Activated naive CD4-positive, alpha-beta T cell treated with Interleukin-2 at 50 U/mL for 16 hours (primary cell): ENCODE measurements around the gene RALGAPA1.
"Not testable (repeated sequence)": the region's sequence is repeated elsewhere in the genome, so short reads cannot be mapped to it uniquely, and the experiment has no call there.

ENCODE experiments used
- DNase-seq: peaks from one replicate; pipeline ENCODE4 v3.0.0-alpha.2; 2020

RALGAPA1 gene

DNA sequence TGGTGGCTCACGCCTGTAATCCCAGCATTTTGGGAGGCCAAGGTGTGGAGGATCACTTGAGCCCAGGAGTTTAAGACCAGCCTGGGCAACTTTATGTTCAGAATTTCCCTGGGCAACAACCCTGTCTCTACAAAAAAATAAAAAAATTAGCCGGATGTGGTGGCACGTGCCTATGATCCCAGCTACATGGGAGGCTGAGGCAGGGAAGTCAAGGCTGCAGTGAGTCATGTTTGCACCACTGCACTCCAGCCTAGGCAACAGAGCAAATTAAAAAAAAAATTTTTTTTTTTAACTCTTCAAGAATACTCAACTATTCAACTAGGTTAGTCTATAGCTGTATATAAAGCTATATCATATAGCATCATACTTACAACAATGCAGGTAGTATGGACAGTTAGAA, 113.0 kb downstream of the RALGAPA1 start:
- no peak for DNase-seq

- no peak for DNase-seq
Measured at GRCh38 chr14:35695647-35696046, 113.4 kb downstream of the RALGAPA1 start.

- DNase-seq: no peak
Measured at GRCh38 chr14:35695072-35695471, 114.0 kb downstream of the RALGAPA1 start.

DNA sequence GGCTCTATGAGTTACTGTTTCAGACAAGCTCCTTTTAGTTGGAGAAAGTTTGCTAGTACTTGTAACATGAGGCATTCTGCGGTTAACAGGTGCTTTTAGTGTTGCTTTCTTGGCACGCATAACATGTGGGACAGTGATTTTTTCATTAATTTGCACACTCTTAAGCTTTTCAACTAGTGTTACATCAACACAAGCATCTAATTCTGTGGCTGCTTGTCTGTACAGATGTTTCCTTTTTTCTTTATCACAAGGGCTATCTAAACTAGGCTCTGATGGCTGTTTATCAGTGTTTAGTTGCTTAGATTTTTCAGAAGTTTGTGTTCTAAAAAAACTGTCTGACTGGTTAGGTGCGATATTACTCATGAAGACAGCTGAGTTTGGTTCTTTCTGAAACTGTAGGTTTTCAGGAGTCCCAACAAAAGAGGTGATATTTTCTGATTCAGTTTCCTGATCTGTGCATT, 120.1 kb downstream of the RALGAPA1 start:
- no peak for DNase-seq

DNA sequence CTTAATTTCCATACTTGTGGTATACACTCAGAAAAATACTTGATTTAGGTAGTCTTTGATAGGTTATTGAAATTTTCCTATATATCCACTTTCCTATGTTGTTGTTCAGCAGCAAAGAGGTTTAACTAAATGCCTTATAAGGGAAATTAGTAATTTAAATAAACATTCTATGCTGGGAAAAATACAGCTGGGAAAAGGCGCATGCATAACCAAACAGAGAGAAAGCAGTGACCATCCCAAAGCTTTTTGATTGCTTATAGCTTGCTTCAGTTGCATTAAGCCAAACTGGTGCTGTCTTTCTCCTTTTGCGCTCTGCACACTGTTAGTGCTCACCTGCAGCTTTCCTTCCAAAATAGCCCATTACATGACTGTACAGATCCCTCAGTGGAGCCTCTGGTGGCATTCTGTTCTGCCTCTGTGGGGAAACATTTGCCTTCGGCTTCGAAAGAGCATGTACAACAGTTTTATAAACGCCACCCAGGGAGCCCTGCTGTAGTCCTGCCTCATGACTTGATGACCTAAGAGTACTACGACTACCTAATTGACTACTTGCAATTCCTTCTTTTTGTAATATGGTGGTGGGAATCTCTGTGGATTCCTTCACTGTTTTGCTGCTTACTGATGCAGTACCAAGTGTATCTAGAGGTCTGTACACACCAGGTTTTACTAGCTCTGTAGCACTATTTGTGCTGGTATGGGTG, 120.8 kb downstream of the RALGAPA1 start:
- DNase-seq: no peak

DNA sequence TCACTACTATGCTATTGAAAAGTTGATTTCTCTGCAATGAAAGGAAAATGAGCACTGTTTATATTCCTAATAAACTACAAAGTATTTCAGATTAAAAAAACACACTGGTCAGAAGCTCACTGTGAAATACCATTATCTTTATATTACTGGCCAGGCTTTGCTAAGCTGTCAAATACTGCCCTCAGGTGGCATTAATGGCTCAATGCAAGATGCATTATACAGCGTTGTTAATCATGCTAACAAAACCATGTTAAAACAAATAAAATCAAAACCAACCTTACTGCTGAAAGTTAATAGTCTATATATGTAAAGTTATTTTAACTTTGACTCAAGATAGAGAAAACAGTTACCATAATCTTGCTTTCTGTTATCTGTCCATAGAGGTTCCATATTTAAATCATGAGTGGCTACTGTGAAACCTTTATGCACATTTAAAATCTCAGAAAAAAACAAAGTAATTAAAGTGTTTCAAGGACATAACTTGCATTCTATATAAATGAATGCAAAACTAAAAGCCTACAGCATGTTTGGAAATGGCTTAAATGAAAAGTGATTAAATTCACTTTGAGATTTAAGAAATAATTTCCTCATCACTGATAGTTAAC, 121.7 kb downstream of the RALGAPA1 start:
- peak; percentile 7 for DNase-seq

GRCh38 chr14:35683688-35684087, 125.4 kb downstream of the RALGAPA1 start:
- not testable (repeated sequence) for DNase-seq

GRCh38 chr14:35682802-35683201, 126.3 kb downstream of the RALGAPA1 start:
- no peak for DNase-seq

GRCh38 chr14:35678403-35679028, 130.6 kb downstream of the RALGAPA1 start:
- no peak for DNase-seq

DNA sequence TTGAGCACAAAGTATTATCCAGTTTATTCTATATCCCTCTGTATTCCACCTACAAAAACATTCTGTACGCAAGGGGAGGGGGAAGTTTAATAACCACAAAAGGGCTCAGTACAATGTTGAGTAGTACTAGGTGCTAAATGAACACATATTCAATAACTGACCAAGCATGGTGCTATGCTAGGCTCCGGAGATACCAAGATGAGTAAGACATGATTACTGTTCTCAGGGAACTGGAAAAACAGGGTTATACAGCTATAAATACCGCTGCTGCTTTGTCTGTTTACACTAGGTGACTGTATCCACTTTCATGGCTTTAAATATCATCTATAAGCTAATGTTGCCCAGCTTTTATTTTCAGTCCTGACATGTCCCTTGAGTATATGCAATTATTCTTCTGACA, 139.3 kb downstream of the RALGAPA1 start:
- DNase-seq: no peak

DNA sequence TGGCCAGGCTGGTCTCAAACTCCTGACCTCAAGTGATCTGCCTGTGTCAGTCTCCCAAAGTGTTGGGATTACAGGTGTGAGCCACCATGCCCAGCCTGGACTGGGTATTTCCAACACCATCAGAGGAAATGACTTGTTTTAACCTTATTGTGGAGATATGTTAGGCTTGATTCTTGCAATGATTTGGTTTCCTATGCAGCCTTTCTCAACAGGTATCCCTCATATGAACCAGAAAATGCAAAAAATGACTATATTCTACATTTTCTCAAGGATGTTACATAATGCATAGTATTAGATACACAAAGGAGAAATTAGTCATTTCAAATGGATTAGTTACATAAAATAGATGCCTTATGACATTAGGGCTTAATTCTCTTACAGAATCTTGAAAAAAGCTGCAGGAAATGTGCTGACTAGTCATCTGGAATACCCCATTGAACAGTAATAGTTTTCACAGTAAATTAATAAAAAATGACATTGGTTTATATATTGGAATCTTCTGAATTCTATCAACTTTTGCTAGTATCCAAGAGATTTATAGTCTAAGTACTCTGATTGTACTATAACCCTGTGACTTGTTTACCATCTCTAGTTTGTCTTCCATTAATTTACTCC, 142.6 kb downstream of the RALGAPA1 start:
- no peak for DNase-seq

DNA sequence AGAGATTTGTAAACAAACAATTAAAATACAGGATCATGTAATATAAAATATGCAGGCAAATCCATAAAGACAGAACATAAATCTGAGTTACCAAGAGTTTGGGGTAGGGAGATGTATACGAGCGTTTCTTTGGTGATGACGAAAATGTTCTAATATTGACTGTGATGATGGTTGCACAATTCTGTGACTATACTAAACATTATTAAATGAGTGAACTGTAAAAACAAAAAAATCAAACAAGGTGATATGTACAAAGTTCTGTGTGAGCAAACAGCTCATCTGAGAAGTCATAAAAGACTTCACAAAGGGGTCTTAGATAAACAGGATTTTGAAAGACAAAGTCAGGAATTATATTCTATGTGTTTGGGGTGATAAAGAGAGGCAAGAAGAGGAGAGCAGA, 147.2 kb downstream of the RALGAPA1 start:
- no peak for DNase-seq

DNA sequence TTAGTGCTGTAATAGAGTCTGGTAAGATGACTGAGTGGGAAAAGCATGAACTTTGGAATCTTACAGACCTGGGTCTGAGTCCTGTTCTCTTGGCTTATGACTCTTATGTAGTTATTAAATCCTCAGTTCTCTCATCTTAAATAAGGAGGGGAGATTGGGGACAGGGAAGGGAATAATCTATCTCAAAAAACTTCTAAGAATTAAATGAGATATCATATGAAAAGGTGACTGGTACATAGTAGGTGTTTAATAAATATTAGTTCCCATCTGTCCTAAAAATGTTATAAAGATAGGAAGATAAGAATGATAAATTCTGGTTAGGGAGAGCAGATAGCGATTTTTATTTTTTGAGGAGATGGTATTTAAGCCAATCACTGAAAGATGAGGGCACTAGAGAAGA, 156.1 kb downstream of the RALGAPA1 start:
- DNase-seq: no peak

DNA sequence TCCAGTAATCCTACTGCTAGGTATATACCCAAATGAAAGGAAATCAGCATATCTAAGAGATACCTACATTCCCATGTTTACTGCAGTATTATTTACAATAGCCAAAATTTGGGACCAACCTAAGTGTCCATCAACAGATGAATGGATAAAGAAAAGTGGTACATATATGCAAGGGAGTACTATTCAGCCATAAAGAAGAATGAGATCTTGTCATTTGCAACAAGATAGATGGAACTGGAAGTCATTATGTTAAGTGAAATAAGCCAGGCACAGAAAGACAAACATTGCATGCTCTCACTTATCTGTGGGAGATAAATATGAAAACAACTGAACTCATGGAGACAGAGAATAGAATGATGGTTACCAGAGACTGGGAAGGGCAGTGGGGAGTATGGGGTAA, 165.6 kb downstream of the RALGAPA1 start:
- DNase-seq: no peak

GRCh38 chr14:35637851-35638250, 171.2 kb downstream of the RALGAPA1 start:
- no peak for DNase-seq

DNA sequence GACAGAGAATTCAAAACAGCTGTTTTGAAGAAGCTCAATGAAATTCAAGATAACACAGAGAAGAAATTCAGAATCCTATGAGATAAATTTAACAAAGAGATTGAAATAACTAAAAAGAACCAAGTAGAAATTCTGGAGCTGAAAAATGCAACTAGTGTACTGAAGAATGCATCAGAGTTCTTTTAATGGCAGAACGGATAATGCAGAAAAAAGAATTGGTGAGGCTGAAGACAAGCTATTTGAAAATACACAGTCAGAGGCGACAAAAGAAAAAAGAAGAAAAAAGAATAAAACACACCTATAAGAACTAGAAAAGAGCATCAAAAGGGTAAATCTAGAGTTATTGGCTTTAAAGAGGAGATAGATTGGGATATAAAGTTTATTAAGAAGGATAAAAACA, 171.8 kb downstream of the RALGAPA1 start:
- no peak for DNase-seq

- DNase-seq: no peak
Measured at GRCh38 chr14:35632676-35633075, 176.4 kb downstream of the RALGAPA1 start.

DNA sequence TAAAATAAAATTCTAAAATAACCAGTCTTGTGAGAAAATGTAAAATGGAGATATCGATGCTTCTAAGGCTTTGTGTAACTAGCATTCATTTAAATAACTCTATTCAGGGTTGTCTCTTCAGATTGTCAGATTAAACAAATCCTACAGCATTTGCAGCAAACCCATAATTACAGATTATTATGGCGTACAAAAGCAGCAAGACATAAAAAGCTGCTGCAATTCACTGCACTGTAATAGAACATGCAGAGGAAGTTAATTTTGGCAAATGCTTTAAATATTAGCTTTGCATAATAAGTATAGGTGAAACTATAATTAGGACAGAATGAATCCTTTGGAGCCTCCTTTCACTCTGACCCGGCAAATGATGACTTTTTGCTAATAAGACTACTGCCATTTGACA, 176.8 kb downstream of the RALGAPA1 start:
- DNase-seq: no peak

- DNase-seq: no peak
Measured at GRCh38 chr14:35631071-35631805, 177.9 kb downstream of the RALGAPA1 start.

DNA sequence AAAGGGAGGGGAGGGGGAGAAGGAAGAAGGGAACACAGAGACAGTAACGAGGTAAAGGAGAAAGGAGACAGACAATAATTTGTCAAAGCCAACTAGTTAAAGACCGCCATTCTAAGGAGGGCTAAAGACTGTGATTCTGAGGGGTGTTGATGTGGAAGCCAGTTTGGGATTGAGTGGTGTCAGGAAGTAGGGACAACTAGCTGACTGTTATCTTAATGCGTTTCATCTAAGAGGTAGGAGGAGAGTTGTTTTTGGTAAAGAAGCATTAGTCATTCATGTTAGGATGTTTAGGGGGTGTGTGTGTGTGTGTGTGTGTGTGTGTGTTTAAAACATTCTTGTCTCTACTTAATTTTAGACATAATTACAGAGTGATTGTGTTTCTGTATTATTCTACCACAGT, 180.1 kb downstream of the RALGAPA1 start:
- DNase-seq: no peak

GRCh38 chr14:35626947-35627346, 182.1 kb downstream of the RALGAPA1 start:
- DNase-seq: not testable (repeated sequence)

- not testable (repeated sequence) for DNase-seq
Measured at GRCh38 chr14:35621996-35622395, 187.1 kb downstream of the RALGAPA1 start.

- DNase-seq: not testable (repeated sequence)
Measured at GRCh38 chr14:35619998-35620397, 189.1 kb downstream of the RALGAPA1 start.
